GM10266 (cell line): ENCODE results near the gene TOX2.

Experiments used
- DNase-seq: peaks from one replicate; pipeline ENCODE4 v3.0.0; 2012; ENCODE audit errors: extremely low spot score
- TF ChIP-seq, protein P1 (sequence below): IDR thresholded peaks from 2 replicates; pipeline ENCODE4 v1.5.1; 2012; ENCODE audit warnings: mild to moderate bottlenecking, low read depth; ENCODE audit not compliant: control insufficient read depth, insufficient read depth; ENCODE audit errors: missing control alignments

The TOX2 gene

DNA sequence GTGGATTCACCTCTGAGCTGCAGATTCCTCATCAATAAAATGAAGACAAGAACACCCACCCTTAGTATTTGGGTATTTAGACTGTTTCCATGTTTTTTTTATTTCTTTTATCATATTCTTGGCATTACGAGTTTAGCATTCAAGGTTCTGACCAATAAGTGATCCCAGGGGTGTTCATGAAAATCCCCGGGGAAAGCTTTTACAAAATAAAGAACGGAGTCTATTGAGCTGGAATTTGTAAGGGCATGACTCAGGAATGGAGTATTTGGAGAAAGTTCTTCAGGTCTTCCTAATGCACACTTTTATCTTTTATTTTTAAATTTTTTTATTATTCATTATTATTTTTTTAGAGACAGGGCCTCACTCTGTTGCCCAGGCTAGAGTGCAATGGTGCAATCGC lies 19.4 kb upstream of the TOX2 start:
- TF ChIP-seq, protein P1, sequence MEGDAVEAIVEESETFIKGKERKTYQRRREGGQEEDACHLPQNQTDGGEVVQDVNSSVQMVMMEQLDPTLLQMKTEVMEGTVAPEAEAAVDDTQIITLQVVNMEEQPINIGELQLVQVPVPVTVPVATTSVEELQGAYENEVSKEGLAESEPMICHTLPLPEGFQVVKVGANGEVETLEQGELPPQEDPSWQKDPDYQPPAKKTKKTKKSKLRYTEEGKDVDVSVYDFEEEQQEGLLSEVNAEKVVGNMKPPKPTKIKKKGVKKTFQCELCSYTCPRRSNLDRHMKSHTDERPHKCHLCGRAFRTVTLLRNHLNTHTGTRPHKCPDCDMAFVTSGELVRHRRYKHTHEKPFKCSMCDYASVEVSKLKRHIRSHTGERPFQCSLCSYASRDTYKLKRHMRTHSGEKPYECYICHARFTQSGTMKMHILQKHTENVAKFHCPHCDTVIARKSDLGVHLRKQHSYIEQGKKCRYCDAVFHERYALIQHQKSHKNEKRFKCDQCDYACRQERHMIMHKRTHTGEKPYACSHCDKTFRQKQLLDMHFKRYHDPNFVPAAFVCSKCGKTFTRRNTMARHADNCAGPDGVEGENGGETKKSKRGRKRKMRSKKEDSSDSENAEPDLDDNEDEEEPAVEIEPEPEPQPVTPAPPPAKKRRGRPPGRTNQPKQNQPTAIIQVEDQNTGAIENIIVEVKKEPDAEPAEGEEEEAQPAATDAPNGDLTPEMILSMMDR: no peak
- DNase-seq: no peak

GRCh38 chr20:43899274-43900120 lies 15.2 kb upstream of the TOX2 start:
- DNase-seq: no peak
- TF ChIP-seq, protein P1: no peak

DNA sequence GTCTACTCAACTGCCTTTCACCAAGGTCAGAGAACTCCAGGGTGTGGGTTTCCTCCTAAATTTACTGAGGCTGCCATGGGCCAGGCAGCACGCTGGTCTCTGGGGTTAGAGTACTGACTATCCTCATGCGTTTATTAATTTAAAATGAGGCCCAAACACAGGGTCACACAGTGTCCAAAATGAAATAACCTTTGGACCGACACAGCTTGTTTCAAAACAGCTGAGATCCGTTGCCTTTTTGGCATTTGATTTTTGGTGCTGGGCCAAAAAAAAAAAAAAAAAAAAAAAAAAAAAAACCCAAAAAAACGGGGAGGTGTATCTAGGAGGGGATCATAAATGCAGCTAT lies 14.6 kb upstream of the TOX2 start:
- no peak for DNase-seq
- TF ChIP-seq, protein P1: no peak

- DNase-seq: no peak
- TF ChIP-seq, protein P1: no peak
These were observed 14.2 kb upstream of the TOX2 start for GRCh38 chr20:43900496-43900895.

DNA sequence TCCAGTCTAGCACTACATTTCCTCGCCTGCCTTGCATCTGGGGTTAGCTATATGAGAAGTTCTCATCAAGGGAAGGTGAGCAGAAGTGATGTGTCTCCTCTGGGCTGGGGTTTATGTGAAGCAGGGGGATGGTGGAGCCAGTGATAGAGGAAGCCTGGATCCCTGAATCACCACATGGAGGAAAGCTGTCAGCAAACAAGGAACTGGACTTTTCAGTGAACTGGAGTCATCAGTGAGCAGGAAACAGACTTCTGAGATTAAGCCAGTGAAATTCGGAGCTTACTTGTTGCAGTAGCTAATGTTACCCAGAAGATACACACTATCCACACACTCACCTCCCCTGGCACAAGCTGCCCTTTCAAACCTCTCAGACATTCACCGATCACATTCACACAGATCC lies 13.4 kb upstream of the TOX2 start:
- TF ChIP-seq, protein P1: no peak
- DNase-seq: no peak

DNA sequence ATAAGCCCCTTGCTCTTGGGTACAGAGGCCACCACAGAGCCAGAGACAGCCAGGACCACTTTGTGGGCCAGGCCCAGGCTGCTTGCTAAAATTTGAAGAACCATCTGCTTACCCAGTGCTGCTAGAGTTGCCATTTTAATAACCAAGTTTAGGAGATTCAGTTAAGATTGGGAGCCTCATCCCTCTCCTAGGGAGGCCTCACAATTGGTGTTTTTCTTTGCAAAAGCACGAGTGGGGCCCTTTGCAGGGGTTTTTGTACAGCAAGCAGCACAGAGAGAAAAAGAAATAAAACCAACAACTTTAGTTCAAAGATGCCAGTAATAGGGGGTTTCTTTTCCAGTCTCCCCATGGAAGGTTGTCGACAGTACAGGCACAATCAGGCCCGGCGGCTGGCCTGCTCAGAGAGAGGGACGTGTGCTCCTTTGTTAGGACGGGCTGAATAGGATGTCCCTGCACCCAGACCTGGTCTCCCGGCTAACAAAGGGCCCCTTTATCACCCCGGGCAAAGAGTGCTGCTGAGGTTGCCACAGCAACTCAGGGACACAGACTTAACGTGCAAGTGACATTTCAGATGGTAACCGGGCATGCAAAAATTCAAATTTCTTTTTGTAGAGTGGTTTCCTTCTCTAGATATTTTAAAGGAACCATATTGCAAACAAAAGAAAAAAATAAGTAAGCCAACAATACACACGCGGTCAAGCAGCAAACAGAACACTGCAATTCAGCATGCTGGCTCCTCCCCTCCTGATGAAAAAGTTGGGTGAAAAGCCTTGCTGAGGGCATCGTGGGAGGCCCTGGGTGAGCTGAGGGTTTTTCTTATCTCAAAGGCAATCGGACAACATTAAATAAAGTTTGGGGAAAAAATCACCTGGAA lies 10.5 kb upstream of the TOX2 start:
- DNase-seq: no peak
- TF ChIP-seq, protein P1: no peak

GRCh38 chr20:43904827-43905177 lies 9.8 kb upstream of the TOX2 start:
- TF ChIP-seq, protein P1: no peak
- DNase-seq: no peak
